Measurements from ENCODE around the gene PEX6.
A peak's percentile ranks its signal among the peaks of the same experiment; 100 is the strongest.

Gene PEX6

GRCh38 chr6:42928986-42929820 is 49.8 kb downstream of the PEX6 start, which contains the start of gene CNPY3:
Gene CNPY3 (plus strand): TSS chr6:42929480. CDS start chr6:42929571, 91 bp downstream.
- Histone ChIP-seq H3K27me3 (ENCODE audit: insufficient read depth, low read depth, severe bottlenecking) (no peaks in the 10 kb centered on the region), H3K9me3 (ENCODE audit: severe bottlenecking) (no peaks in the 10 kb centered on the region), H3K36me3 (peaks cover 30% of the 10 kb centered on the region), H3K4me3 (ENCODE audit: low read depth, low read length) (peak within 1 kb of the TSS; percentile 64), H3K27ac (peak within 1 kb of the TSS; percentile 91)
- DNase-seq, result peak; percentile 100
- TF ChIP-seq CTCF (IDR thresholded peaks at IDR 0.05; ENCODE audit: low read depth, low read length), result 0 out of 2 replicates have a peak, but pooled peaks have one; percentile 12

- no peak overlapping the region for H3K4me3 ChIP-seq (ENCODE audit: low read depth, low read length)
- H3K9me3 ChIP-seq (ENCODE audit: severe bottlenecking), result no peaks in the 10 kb centered on the region
- DNase-seq, result no peak
- no peak for TF ChIP-seq CTCF (IDR thresholded peaks at IDR 0.05; ENCODE audit: low read depth, low read length)
- no peak overlapping the region for H3K27ac ChIP-seq
- H3K27me3 ChIP-seq (ENCODE audit: insufficient read depth, low read depth, severe bottlenecking), result no peaks in the 10 kb centered on the region
- no peaks in the 10 kb centered on the region for H3K36me3 ChIP-seq
These were observed 53.6 kb downstream of the PEX6 start for GRCh38 chr6:42925248-42925857.

- DNase-seq, result no peak
- Histone ChIP-seq H3K27me3 (ENCODE audit: insufficient read depth, low read depth, severe bottlenecking) (no peaks in the 10 kb centered on the region), H3K4me3 (ENCODE audit: low read depth, low read length) (no peak overlapping the region), H3K9me3 (ENCODE audit: severe bottlenecking) (no peaks in the 10 kb centered on the region), H3K27ac (no peak overlapping the region), H3K36me3 (no peaks in the 10 kb centered on the region)
- no peak for TF ChIP-seq CTCF (IDR thresholded peaks at IDR 0.05; ENCODE audit: low read depth, low read length)
These were observed 55.3 kb downstream of the PEX6 start for GRCh38 chr6:42923666-42924065.

DNA sequence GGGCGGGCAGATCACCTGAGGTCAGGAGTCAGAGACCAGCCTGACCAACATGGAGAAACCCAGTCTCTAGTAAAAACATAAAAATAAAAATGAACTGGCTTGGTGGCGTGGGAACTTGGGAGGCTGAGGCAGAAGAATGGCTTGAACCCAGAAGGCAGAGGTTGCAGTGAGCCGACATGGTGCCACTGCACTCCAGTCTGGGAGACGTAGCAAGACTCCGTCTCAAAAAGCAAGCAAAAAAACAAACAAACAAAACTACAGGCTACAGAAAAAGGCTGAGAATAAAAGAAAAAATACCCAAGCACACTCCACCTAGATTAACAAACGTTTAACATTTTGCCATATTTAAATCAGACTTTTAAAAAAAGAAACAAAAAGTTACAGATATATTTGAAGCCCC is 57.2 kb downstream of the PEX6 start:
- TF ChIP-seq CTCF (IDR thresholded peaks at IDR 0.05; ENCODE audit: low read depth, low read length), result no peak
- H3K27me3 ChIP-seq (ENCODE audit: insufficient read depth, low read depth, severe bottlenecking), result no peaks in the 10 kb centered on the region
- no peak for DNase-seq
- H3K36me3 ChIP-seq, result no peaks in the 10 kb centered on the region
- H3K9me3 ChIP-seq (ENCODE audit: severe bottlenecking), result no peaks in the 10 kb centered on the region
- no peak overlapping the region for H3K4me3 ChIP-seq (ENCODE audit: low read depth, low read length)
- H3K27ac ChIP-seq, result no peak overlapping the region

DNA sequence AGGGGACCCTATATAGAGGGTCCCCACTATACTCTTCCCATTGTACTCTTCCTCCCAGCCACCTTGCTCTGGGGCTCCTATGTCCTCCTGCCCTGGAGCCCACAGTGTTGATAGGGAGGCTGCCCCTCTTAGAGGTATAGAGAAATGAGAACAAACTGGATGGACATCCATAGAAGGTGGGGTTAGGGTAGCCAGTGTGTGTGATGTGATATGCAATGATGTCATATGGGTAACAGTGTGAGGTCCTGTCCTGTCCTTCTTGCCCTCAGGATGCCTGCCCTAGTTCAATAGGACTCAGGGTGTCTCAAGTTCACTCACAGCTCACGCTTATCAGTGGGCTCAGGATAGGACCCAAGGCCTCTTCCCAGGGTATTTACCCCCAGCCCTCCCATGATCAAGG is 62.7 kb downstream of the PEX6 start:
- TF ChIP-seq CTCF (IDR thresholded peaks at IDR 0.05; ENCODE audit: low read depth, low read length), result no peak
- DNase-seq, result no peak
- no peaks in the 10 kb centered on the region for H3K36me3 ChIP-seq
- H3K4me3 ChIP-seq (ENCODE audit: low read depth, low read length), result no peak overlapping the region
- H3K27ac ChIP-seq, result no peak overlapping the region
- H3K9me3 ChIP-seq (ENCODE audit: severe bottlenecking), result no peaks in the 10 kb centered on the region
- no peaks in the 10 kb centered on the region for H3K27me3 ChIP-seq (ENCODE audit: insufficient read depth, low read depth, severe bottlenecking)
